Ovary (tissue), 9 donors: ENCODE data around the gene GAREM1. TPM values are rescaled to one million over a fixed set of nuclear protein-coding genes. Genes with fewer than 3 reads are reported as not detected.

Experiments
- DNase-seq, 5 donors: peaks; one replicate each; pipeline ENCODE4 v3.0.0-alpha.2; 2019 to 2020
- H3K27ac ChIP-seq, 2 donors: fragments of 200-600 bp; one replicate each; pipeline versions ENCODE4 v1.5.1 to v1.8.0; 2019 to 2022
- H3K27me3 ChIP-seq: fragments of 200-600 bp; one replicate; pipeline ENCODE4 v1.8.0; 2022
- H3K36me3 ChIP-seq: fragments of 200-600 bp; sonication (generic); one replicate; pipeline ENCODE4 v1.5.1; 2019
- H3K4me1 ChIP-seq: one replicate; pipeline ENCODE4 v1.8.1; 2013; ENCODE audit warnings: mild to moderate bottlenecking, moderate library complexity; ENCODE audit not compliant: insufficient read depth
- H3K4me3 ChIP-seq: fragments of 200-600 bp; sonication (generic); one replicate; pipeline ENCODE4 v1.5.1; 2017
- H3K9me3 ChIP-seq, 2 donors: fragments of 200-600 bp in 1 of 2; sonication (generic) in 1 of 2; one replicate each; pipeline versions ENCODE4 v1.5.1 to v1.8.1; 2013 to 2019; ENCODE audit warnings: mild to moderate bottlenecking in 1 of 2, moderate library complexity in 1 of 2
- EP300 ChIP-seq: sonication (generic); formaldehyde crosslinking; IDR thresholded peaks from one replicate; pipeline ENCODE4 v1.6.1; 2017; ENCODE audit warnings: antibody characterized with exemption
- POLR2A ChIP-seq: fragments of 450-650 bp; IDR thresholded peaks from one replicate; pipeline ENCODE4 v1.6.1; 2017; ENCODE audit warnings: antibody characterized with exemption, mild to moderate bottlenecking, moderate library complexity
- WGBS, 3 donors: extraction: QIAGEN DNeasy Blood & Tissue Kit in 1 of 3; methylation state at CpG; one replicate each; pipeline versions ENCODE4 v1.1.5 to v1.1.7; 2013 to 2017; 5-methylcytosine and 5-hydroxymethylcytosine counted together
- intact Hi-C, 4 donors: fragments of 100-400 bp; cut with DNase I; formaldehyde crosslinking; loops; one replicate each; pipeline versions ENCODE4 v1.11.0 to v1.15.1; 2022 to 2023
- polyA plus RNA-seq, 2 donors: library from polyadenylated mRNA; stranded (reverse); fragments of 200-250 nt in 1 of 2; fragments of 350-450 nt in 1 of 2; fragmentation: Illumina TruSeq in 1 of 2; extraction: RNeasy Lipid Tissue Mini Kit (QIAGEN cat#74804) in 1 of 2; gene quantifications; one replicate each; pipeline ENCODE4 v1.2.3, GENCODE V29; 2013 to 2014
- total RNA-seq, 7 donors: library from RNA; depleted of rRNA in 2 of 7; stranded (reverse); fragments of >200 nt in 2 of 7; fragmentation: NEBNext Ultra II Directional in 3 of 7; extraction: Animal tissue kit (Norgen Biotek cat#: 25700) in 3 of 7; gene quantifications; one replicate each; pipeline versions ENCODE4 v1.1.0 to v1.2.4, GENCODE V29; 2016 to 2023
- TF ChIP-seq, protein P1 (sequence below), 3 donors: fragments of 450-650 bp in 2 of 3; fragments of 200-600 bp in 1 of 3; IDR thresholded peaks; one replicate each; pipeline versions ENCODE4 v1.5.1 to v1.8.0; 2016 to 2022; ENCODE audit warnings: antibody characterized with exemption in 3 of 3, mild to moderate bottlenecking in 1 of 3
- donor health status: DM: no; HTN: no; CAD: no; lungs with moderate emphysema.
- donor health status: DM: no; HTN: no; CAD: no.
- donor health status: Bipolar disorder and iron deficiency.
- donor health status: DM: yes; HTN: yes; CAD: no.
- donor health status: DM: no; HTN: no; CAD: no.
- donor health status: DM: yes; HTN: yes; CAD: no.

The GAREM1 gene
- total and polyA plus RNA-seq, 9 donors: 2.7 to 15.2 (median 7.1) TPM

DNA sequence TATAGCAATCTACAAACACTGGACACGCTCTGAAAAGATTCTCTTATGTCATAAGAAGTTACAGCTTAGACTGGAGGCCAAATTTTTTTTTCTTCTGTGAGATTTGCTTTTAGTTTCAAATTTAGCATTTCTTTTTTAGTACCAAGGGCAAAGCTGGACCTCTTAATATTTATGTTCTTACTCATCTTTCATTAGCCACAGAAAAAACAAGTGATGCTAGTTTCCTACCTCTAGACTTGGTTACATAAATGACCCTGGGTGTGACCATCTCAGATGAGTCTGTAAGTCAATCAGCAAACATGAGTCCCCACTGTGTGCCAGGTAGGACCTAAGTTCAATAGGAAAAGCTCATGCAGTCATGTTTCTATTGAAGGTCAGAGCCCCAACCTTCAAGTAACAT lies 186.4 kb downstream of the GAREM1 start:
- H3K4me3 ChIP-seq: no peak overlapping the region
- H3K4me1 ChIP-seq: peaks cover 1% of the 10 kb centered on the region
- TF ChIP-seq, protein P1, sequence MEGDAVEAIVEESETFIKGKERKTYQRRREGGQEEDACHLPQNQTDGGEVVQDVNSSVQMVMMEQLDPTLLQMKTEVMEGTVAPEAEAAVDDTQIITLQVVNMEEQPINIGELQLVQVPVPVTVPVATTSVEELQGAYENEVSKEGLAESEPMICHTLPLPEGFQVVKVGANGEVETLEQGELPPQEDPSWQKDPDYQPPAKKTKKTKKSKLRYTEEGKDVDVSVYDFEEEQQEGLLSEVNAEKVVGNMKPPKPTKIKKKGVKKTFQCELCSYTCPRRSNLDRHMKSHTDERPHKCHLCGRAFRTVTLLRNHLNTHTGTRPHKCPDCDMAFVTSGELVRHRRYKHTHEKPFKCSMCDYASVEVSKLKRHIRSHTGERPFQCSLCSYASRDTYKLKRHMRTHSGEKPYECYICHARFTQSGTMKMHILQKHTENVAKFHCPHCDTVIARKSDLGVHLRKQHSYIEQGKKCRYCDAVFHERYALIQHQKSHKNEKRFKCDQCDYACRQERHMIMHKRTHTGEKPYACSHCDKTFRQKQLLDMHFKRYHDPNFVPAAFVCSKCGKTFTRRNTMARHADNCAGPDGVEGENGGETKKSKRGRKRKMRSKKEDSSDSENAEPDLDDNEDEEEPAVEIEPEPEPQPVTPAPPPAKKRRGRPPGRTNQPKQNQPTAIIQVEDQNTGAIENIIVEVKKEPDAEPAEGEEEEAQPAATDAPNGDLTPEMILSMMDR (IDR thresholded peaks at IDR 0.05): no peak
- TF ChIP-seq POLR2A (no peak), EP300 (no peak)
- H3K9me3 ChIP-seq: no peaks in the 10 kb centered on the region
- 45 to 75% (median 46%) methylated on average over 1 of the region's 1 CpG for WGBS, 3 donors
- H3K27ac ChIP-seq: no peak overlapping the region
- intact Hi-C loops: loop anchor here in 2 of 4 donors (10.0 kb wide), 2 partner anchors 181 to 191 kb away; partner anchors contain the start of gene GAREM1 (in 1 of the 2)
- no peaks in the 10 kb centered on the region for H3K36me3 ChIP-seq
- no peak for DNase-seq
- H3K27me3 ChIP-seq: no peaks in the 10 kb centered on the region

DNA sequence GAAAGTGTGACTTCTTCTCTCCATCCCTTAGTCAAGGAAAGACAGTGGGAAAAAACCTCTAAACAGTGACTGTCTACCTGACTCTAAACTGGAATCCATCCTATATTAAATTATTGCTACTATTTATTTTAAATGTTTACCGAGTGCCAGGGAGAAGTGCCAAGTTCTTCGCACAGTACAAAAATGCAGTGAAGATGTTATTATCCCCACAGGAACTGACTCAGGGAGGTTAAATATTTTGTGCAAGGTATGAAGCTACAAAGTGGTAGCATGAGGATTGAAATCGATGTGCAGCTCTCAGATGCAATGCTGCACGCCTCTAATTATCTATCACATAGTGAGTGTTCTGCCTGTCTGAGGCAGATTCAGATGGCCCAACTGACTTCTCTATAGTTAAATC lies 189.8 kb downstream of the GAREM1 start:
- Histone ChIP-seq H3K4me3 (no peak overlapping the region), H3K36me3 (no peaks in the 10 kb centered on the region), H3K9me3 (no peaks in the 10 kb centered on the region), H3K27me3 (no peaks in the 10 kb centered on the region), H3K4me1 (peaks cover 4% of the 10 kb centered on the region), H3K27ac (no peak overlapping the region)
- no peak for DNase-seq
- TF ChIP-seq, protein P1 (IDR thresholded peaks at IDR 0.05): no peak
- TF ChIP-seq EP300: no peak
- no peak for TF ChIP-seq POLR2A
- intact Hi-C loops: loop anchor here in 2 of 4 donors (10.0 kb wide), 2 partner anchors 184 to 194 kb away; partner anchors contain the start of gene GAREM1 (in 1 of the 2)
- WGBS, 3 donors: 55 to 65% (median 62%) methylated on average over 4 of the region's 4 CpGs

DNA sequence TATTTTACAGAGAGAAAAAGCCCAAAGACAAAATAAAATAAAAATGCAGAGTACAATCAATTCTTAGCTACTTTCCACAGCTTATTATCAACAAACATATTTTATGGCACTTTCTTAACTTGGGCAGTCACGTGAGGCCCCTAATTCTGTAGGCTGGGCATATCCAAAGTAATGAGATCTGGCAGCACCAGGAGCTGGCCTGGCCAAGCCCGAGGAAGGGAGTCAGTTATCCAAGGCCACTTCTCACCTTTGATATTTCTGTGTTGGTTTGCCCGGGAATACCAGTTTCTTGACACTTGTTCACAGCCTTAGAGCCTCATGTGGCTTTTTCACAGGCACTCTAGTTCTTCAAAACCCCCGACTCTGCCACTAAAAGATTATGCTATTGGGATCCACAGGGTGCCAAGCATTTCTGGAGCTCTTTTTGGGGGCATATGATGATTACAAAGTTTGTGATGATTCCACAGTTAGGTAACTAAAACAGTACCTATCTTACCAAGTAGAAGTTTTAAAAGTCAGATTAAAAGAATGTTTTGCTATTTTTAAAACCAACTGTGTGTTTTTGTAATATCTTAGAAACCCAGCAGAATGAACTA lies 190.4 kb downstream of the GAREM1 start:
- no peaks in the 10 kb centered on the region for H3K36me3 ChIP-seq
- intact Hi-C loops: loop anchor here in 2 of 4 donors (10.0 kb wide), 2 partner anchors 185 to 195 kb away; partner anchors contain the start of gene GAREM1 (in 1 of the 2)
- no peak for TF ChIP-seq EP300
- TF ChIP-seq POLR2A: no peak
- TF ChIP-seq, protein P1 (IDR thresholded peaks at IDR 0.05): no peak
- H3K9me3 ChIP-seq: no peaks in the 10 kb centered on the region
- DNase-seq: no peak
- H3K27ac ChIP-seq: no peak overlapping the region
- H3K4me3 ChIP-seq: no peak overlapping the region
- H3K4me1 ChIP-seq: peaks cover 4% of the 10 kb centered on the region
- no peaks in the 10 kb centered on the region for H3K27me3 ChIP-seq
- 28 to 42% (median 40%) methylated on average over 4 of the region's 4 CpGs for WGBS, 3 donors

DNA sequence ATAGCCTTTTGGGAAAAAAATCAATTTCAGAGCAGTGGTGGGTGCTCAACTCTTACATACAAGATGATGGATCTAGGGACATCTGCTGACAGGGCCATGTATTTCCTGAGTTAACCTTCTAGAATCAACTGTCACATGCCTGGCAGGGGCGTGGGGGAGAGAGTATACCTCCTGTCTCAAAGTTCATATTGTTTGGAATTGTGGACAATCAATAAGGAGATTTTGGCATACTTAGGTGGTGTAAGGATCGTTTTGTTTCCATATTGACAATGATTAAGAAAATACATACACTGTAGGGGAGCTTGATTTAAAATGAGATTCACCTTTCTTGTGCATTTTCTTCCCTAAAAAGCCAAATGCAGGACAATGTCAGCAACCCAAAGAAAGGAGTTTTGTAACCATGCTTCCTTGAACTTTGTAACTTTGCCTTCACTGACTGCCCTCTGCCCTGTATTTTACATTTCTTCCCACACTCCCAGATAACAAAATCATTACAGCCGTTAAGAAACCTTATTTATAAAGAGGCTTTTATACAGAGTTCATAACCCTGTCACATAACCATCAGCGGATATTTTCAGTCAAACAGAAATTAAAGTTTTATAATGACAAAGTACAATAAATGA lies 192.4 kb downstream of the GAREM1 start:
- no peak overlapping the region for H3K27ac ChIP-seq

More for the DNA sequence above, 192.4 kb downstream of the GAREM1 start:
- intact Hi-C loops: loop anchor here in 1 of 4 donors (10.0 kb wide), 1 partner anchor 277 kb away; no protein-coding TSS in a partner anchor
- H3K4me1 ChIP-seq: peaks cover 4% of the 10 kb centered on the region
- H3K4me3 ChIP-seq: no peak overlapping the region
- no peak for TF ChIP-seq EP300
- TF ChIP-seq, protein P1 (IDR thresholded peaks at IDR 0.05): no peak
- TF ChIP-seq POLR2A: no peak
- H3K27me3 ChIP-seq: no peaks in the 10 kb centered on the region
- DNase-seq: no peak
- 64 to 71% (median 70%) methylated on average over 4 of the region's 4 CpGs for WGBS, 3 donors
- no peaks in the 10 kb centered on the region for H3K36me3 ChIP-seq
- no peaks in the 10 kb centered on the region for H3K9me3 ChIP-seq
